Glomerular endothelial cell (primary cell): ENCODE measurements around the gene MAGI2. TPM values are rescaled to one million over a fixed set of nuclear protein-coding genes. Genes with fewer than 3 reads are reported as not detected.
A peak's percentile ranks its signal among the peaks of the same experiment; 100 is the strongest.

Source experiments
- DNase-seq: peaks from one replicate; pipeline ENCODE4 v3.0.0-alpha.2; 2011; ENCODE audit warnings: low read depth, low spot score; ENCODE audit errors: extremely low read depth
- total RNA-seq: library from RNA; depleted of rRNA; stranded (reverse); fragments of >200 nt; gene quantifications from 2 replicates; pipeline ENCODE4 v1.2.3, GENCODE V29; 2015

The MAGI2 gene
- total RNA-seq, 1 donor from 2014 or later = 6.7 TPM

DNA sequence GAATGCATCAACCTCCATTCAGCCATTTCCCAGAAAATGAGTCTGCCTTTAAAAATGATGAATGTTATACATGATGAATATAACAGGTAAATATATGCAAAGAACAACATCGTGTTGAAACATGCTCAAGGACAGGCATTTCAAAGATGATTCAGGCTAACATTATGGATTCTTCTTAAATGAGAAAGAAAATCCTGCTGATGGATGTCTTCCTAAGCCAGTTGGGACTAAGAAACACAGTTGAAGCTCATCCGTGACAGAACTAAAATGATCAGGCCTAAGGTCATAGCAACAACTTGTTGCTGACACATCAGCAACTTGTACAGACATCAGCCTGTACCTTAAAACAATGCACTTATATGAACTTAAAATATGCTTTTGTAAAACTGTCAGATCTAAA lies 267.9 kb downstream of the MAGI2 start:
- DNase-seq = no peak

DNA sequence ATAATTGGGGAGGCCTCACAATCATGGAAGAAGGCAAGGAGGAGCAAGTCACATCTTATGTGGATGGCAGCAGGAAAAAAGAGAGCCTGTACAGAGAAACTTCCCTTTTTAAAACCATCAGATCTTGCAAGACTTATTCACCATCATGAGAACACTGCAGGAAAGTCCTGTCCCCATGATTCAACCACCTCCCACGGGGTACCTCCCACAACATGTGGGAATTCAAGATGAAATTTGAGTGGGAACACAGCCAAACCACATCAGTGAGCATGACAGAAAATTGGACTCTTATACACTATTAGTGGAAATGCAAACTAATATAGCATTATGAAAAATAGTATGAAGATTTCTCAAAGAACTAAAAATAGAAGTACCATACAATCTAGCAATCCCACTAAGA lies 271.2 kb downstream of the MAGI2 start:
- DNase-seq = no peak

DNA sequence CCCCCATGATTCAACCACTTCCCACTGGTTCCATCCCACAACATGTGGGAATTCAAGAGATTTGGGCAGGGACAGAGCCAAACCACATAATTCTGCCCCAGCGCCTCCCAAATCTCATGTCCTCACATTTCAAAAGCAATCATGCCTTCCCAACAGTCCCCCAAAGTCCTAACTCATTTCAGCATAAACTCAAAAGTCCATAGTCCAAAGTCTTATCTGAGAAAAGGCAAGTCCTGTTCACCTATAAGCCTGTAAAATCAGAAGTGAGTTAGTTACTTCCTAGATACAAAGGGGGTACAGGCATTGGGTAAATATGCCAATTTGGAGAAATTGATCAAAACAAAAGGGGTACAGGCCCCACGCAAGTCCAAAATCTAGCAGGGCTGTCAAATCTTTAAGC lies 272.9 kb downstream of the MAGI2 start:
- DNase-seq = no peak

DNA sequence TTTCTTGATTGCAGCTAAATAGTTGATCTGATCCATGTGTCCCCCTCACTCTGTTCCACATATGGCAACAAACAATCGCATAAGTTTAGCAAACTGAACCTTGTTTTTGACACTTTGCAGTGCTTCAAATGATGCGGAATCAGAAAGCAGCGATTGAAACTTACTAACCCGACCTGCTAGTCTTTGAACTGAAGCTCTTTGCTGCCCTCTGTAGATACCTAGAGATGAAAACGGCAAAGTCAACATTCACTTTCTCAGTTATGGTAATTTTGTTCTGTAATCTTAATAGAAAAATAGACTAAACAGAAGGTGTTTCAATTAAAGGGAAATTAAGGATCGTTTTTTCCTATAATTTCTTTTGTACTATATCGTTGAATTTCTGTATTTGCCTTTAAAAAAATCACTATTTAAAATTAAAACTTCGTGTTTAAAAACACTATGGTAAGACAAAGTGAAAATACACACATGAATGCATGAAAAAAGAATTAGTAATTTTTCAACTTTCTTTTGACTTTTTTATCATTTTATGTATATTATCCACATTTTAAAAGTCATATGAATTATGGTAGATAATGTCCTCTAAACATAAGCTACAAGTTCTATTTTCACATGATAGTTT lies 276.5 kb downstream of the MAGI2 start:
- DNase-seq = peak; percentile 33

DNA sequence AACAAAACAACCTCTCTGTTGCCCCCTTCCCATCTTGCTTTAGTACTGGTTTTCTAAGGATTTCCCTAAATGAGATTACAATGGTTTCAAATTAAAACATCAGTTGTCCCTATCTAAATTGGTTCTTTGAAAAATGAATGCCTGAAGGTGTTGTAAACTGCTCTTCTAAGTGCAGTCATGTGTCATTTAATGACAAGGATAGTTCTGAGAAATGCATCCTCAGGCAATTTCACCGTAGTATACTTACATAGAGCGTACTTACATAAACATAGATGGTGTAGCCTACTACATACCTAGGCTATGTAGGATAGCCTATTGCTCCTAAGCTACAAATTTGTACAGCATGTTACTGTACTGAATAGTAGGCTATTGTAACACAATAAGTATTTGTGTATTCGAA lies 278.1 kb downstream of the MAGI2 start:
- no peak for DNase-seq

DNA sequence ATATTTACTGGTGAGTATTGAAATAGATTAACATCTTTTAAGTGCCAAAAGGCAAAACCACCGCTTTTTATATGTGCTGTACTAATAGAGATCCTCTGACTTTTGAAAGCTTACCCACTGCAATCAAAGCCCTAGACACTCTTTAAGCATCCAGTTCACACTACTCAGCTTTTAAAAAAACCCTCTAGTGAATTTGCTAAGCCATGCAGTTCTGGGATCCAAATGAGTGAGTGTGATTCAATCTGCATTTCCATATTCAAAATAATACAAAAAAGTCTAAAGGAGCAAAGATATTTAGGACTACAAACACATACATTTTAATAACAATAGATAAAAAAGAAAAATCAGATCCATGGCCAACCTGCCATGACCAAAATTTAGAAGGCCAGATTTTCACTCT lies 288.2 kb downstream of the MAGI2 start:
- DNase-seq = no peak

DNA sequence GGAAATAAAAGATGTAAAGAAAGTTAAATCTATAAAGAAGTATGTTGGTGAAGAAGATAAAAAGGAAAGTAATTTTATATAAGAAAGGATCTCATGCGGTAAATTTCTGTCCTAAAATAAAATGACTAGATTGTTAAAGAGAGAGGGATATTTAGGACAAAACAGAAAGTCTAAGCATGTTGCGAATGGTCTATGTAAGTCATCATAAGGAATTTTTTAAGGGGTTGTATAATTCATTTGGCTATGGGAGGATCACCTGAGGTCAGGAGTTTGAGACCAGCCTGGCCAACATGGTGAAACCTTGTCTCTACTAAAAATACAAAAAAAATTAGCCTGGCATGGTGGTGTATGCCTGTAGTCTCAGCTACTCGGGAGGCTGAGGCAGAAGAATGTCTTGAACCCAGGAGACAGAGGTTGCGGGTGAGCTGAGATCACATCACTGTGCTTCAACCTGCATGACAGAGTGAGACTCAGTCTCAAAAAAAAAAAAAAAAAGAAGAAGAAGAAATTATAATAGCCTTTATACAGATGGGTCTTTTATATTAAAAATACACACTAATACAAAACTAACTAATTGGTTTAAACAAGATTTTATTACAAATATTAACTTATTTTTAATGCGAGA lies 294.3 kb downstream of the MAGI2 start:
- DNase-seq = no peak

DNA sequence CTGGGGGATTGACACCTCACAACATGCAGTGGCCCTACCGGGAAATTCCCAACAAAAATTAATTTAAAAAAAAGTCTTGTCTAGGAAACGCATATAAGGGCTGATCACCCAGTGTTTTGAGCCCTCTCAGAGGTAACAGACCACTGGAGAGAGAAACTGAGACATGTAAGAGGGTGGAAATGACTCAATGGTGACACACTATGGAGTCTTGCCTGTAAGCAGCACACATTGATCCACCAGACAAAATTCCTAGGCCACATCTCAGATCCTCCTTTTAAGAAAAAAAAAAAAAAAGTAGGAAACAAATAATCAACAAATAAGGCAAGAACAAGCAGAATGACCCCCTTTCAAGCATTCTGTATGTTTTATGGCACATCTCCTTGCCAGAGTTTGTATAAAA lies 296.2 kb downstream of the MAGI2 start:
- DNase-seq = no peak

DNA sequence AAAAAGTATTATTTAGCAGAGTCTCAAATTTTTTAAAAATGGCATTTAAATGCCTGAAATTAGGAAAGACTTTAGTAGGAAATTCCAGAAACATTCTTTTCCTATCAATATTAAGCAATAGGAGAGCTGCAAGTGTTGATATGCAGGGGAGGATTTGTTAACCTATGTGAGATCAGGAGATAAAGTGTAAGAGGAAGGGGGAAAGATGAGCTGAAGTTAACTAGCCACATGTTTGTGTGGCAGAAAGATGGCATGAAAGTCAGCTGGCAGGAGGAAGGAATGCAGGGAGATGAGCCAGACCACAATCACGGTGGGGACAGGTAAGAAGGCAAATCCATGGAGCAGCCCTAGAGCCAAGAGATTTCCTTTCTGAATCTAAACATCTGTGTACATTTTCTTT lies 303.6 kb downstream of the MAGI2 start:
- DNase-seq = no peak

DNA sequence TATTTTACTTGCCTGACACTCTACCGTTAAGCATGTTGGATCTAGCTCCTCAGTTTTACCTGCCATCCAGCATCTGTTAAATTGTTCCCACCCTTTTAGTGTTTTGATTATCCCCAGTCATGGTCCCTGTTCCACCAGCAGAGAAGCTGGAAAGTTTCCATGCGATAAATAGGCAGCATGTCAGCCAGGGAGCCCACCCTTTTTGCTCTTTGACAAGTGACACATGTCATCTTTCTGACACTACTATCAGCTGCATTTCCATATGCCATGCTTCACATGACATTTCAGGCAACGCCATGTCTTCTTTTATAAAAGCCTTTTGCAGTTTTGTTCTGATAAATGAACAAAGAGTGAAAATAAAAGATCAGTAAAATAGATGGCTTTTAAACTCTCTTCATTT lies 310.8 kb downstream of the MAGI2 start:
- DNase-seq = no peak

DNA sequence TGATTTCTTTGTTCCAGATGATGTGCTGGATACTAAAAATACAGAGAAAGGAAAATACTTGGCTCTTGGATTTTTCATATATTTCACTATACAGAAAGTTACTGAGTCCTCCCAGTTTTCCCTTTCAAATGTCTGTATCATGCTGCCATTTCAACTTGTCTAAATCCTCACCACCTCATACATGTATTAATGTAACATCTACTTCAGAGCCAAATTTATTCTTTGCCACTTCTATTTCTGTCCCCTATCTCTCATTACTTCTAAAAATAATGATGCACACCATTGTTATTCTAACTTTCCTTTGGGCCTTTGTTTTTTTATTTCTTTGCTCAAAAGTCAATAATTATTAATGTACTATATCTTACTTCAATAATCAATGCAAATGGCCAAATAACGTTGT lies 312.2 kb downstream of the MAGI2 start:
- no peak for DNase-seq

DNA sequence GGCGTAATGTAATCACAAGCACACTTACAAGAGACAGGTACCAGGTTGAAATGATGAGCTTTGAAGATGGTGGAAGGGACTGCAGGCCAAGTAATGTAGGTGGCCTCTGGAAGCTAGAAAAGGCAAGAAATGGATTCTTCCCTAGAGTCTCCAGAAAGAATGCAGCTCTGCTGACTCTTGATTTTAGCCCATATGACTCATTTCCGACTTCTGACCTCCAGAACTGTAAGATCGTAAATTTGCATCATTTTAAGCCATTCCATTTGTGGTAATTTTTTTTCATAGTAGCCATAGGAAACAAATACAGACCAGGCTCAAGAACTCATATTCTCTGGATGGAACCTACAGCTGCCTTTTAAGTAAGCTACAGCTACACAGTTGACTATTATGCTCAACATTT lies 315.5 kb downstream of the MAGI2 start:
- no peak for DNase-seq

DNA sequence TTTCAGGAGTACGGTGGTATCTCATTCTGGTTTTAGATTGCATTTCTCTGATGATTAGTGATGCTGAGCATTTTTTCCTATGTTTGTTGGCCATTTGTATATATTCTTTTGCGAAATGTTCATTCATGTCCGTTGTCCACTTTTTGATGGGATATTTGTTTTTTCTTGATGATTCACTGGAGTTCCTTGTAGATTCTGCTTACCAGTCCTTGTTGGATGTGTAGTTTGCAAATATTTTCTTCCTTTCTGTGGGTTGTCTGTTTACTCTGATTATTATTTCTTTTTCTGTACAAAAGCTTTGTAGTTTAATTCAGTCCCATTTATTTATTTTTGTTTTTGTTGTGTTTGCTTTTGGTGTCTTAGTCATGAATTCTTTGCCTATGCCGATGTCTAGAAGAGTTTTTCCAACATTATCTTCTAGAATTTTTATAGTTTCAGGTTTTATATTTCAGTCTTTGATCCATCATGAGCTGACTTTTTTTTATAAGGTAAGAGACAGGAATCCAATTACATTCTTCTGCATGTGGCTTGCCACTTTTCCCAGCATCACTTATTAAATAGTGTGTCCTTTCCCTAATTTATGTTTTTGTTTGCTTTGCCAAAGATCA lies 320.5 kb downstream of the MAGI2 start:
- no peak for DNase-seq

DNA sequence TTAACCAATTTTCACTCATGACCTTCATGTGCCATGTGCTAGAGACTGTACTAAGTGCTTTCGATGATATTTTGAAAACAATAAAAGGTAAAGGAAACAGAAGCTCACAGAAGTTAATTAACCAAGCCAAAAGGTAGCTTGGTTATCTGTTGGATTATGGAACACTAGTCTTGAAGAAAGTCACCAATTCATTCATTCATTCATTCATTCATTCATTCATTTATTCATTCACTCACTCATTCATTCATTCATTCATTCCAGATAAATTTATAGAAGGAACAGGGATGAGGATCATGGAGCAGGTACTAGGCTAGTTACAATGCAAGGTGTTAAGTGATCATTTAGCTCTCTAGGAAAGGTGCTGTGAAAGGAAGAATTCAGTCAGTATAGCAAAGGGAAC lies 322.8 kb downstream of the MAGI2 start:
- no peak for DNase-seq

DNA sequence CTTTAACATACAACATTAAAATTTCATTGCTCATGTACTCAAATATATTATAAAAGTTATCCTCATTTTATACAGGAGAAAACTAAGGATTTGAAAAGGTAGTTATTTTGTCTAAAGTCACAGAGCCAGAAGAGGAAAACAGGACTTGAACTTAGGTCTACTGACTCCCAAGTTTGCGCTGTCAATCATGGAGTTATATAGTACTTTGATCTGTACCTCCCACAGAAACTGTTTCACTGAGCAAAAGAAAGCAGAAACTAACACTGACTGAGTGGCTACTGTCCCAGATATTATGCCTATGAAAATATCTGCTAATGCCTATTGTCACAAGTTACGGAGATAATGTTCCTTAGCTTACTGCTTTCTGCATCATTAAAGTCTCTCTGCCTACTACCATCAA lies 329.1 kb downstream of the MAGI2 start:
- DNase-seq = no peak

DNA sequence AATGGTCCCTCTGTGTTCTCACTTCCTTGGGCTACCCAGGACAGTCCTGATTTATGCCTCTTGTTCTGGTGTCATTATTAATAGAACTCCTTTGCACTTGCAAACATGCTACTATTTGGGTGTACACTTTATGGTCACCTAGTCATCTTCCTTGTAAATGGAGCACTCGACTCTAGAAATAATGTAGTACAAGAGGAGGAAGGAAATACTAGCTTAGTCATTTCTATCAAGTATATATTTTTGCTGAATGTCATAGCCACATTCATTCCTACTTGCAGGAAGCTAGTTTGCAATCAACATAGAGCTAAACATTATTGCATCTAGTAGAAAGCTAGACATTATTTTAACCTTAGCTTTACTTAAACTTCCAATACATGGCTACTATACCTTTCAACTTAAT lies 335.3 kb downstream of the MAGI2 start:
- no peak for DNase-seq

DNA sequence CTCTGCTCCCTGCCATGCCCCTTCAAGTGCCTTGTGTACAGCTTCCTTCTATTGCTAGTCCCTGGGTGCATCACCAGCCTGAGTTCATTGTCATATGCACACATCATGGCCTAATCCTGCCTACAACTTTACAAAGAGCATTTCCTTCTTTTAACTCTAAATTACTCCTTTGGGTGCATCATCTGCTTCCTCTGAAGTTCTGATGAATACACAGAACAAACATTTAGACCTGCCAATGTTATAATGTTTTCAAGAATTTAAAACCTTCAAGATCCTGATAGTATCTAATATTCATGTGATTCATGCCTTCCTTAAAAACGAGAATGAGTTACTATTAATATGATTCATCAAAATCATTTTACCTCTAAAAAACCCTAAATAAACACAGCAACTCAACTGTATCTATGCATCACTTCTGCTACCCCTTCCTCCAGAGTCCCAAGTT lies 357.1 kb downstream of the MAGI2 start:
- no peak for DNase-seq

DNA sequence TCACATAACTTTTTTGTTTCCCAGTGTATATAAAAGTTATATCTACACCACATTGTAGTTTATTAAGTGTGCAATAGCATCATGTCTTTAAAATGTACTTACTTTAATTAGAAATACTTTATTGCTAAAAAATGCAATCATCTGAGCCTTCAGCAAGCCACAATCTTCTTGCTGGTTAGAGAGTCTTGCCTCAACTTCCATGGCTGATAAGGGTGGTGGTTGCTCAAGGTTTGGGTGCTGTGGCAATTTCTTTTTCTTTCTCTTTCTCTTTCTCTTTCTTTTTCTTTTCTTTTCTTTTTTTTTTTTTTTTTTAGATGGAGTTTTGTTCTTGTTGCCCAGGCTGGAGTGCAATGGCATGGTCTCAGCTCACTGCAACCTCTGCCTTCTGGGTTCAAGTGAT lies 360.0 kb downstream of the MAGI2 start:
- DNase-seq = no peak

DNA sequence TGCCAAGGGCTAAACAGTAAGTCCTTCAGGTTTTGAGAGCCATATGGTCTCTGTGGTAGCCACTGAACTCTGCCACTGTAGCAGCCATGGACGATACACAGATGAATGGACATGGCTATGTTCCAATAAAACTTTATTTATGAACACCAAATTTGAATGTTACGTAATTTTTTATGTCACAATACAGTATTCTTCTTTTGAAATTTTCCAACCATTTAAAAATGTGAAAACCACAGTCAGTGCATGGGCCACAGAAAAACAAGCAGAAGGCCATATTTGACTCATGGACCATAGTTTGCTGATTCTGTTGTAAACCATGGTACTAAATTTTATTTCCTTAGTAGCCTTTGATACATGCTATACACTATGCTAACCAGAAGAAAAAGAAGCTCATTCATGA lies 361.8 kb downstream of the MAGI2 start:
- DNase-seq = no peak

DNA sequence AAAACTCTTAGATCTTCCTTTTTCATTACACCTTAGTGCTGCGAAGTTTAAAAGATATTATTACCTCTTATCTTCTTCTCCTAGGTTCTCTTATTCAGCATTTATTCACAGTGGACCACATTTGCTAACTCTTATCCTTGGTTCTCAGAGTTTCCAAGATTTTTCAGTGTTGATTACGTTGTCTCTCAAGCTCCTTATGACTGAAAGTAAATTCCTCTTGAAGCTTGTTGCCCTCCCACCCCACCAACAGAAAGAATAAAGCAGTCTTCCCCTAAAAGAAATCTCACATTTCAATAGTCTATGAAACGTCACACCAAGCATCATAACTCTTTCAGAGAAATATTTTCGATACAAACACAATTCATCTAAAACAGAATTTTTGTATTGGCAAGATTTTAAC lies 362.5 kb downstream of the MAGI2 start:
- DNase-seq = no peak

DNA sequence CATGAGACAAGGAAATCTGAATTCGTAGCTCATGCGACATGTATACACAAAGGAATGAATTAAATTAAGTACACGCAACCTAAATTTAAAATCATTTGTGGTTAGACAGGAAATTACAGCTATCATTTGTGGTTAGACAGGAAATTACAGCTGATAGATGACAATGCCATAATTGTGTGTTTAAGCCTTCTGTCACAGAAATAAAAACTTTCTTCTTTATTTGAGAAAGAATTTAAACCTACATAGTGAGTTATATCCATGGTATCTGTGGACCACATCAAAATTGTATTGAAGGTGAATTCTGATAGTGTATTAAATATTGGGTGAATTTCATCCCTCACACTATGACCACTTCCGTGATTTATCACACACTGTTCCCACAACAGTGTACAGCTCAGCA lies 362.9 kb downstream of the MAGI2 start:
- DNase-seq = no peak

DNA sequence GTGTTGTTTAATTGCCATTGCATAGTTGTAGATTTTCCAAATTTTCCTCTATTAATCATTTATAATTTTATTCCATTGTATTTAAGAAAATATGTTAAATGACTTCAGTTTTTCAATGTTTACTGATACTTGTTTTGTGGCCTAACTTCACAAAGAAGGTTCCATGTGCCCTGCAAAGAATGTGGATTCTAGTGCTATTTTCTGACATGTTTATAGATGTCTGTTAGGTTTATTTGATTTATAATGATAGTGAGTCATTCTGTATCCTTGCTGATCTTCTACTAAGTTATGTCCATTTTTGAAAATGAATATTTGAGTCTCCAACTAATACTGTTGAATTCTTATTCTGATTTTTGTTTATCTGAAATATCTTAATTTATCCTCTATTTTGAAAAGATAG lies 369.0 kb downstream of the MAGI2 start:
- no peak for DNase-seq
